Measurements from ENCODE around the gene SENP1.

- TF ChIP-seq, protein P1, sequence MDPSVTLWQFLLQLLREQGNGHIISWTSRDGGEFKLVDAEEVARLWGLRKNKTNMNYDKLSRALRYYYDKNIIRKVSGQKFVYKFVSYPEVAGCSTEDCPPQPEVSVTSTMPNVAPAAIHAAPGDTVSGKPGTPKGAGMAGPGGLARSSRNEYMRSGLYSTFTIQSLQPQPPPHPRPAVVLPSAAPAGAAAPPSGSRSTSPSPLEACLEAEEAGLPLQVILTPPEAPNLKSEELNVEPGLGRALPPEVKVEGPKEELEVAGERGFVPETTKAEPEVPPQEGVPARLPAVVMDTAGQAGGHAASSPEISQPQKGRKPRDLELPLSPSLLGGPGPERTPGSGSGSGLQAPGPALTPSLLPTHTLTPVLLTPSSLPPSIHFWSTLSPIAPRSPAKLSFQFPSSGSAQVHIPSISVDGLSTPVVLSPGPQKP (IDR thresholded peaks at IDR 0.05; ENCODE audit: borderline replicate concordance, low read depth, low read length) = no peak
- TF ChIP-seq POLR2A (IDR thresholded peaks at IDR 0.05; ENCODE audit: low read depth, low read length) (no peak), CTCF (conservative IDR thresholded peaks at IDR 0.05; ENCODE audit: low read depth, low read length) (no peak), MAZ (IDR thresholded peaks at IDR 0.05; ENCODE audit: borderline replicate concordance, low read depth, low read length) (no peak), RAD21 (IDR thresholded peaks at IDR 0.05; ENCODE audit: low read length) (no peak), RCOR1 (IDR thresholded peaks at IDR 0.05; ENCODE audit: insufficient replicate concordance, low read length) (no peak), USF2 (IDR thresholded peaks at IDR 0.05; ENCODE audit: low read depth, low read length) (no peak), BHLHE40 (IDR thresholded peaks at IDR 0.05; ENCODE audit: low read depth, low read length) (no peak), CEBPB (IDR thresholded peaks at IDR 0.05; ENCODE audit: low read depth, low read length) (no peak), SMC3 (IDR thresholded peaks at IDR 0.05; ENCODE audit: low read depth, low read length) (no peak), MXI1 (IDR thresholded peaks at IDR 0.05; ENCODE audit: borderline replicate concordance, low read depth, low read length) (no peak)
These were observed 75.7 kb downstream of the SENP1 start for GRCh38 chr12:48030173-48030650.

Data from IMR-90 (cell line).